ENCODE results near the gene GNAI3. TPM values are rescaled to one million over a fixed set of nuclear protein-coding genes. Genes with fewer than 3 reads are reported as not detected.

GNAI3 gene
- total RNA-seq, 4 donors from 2014 or later: 2.3 to 20.0 (median 5.8) TPM

- Histone ChIP-seq H3K4me1 (no peaks in the 10 kb centered on the region), H3K4me3 (no peak overlapping the region), H3K27ac (no peak overlapping the region), H3K27me3 (no peaks in the 10 kb centered on the region), H3K9me3 (no peaks in the 10 kb centered on the region), H3K36me3 (no peaks in the 10 kb centered on the region)
- DNase-seq: no peak
- intact Hi-C loops (cut with DNase I; ENCODE audit: low total_unique reads): loop anchor here (10.0 kb wide), 1 partner anchor 91 kb away; no protein-coding TSS in a partner anchor
- no peak for TF ChIP-seq POLR2A (IDR thresholded peaks at IDR 0.05)
- TF ChIP-seq, protein P1, sequence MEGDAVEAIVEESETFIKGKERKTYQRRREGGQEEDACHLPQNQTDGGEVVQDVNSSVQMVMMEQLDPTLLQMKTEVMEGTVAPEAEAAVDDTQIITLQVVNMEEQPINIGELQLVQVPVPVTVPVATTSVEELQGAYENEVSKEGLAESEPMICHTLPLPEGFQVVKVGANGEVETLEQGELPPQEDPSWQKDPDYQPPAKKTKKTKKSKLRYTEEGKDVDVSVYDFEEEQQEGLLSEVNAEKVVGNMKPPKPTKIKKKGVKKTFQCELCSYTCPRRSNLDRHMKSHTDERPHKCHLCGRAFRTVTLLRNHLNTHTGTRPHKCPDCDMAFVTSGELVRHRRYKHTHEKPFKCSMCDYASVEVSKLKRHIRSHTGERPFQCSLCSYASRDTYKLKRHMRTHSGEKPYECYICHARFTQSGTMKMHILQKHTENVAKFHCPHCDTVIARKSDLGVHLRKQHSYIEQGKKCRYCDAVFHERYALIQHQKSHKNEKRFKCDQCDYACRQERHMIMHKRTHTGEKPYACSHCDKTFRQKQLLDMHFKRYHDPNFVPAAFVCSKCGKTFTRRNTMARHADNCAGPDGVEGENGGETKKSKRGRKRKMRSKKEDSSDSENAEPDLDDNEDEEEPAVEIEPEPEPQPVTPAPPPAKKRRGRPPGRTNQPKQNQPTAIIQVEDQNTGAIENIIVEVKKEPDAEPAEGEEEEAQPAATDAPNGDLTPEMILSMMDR (IDR thresholded peaks at IDR 0.05): no peak
Observed at GRCh38 chr1:109543283-109543987, 5.0 kb upstream of the GNAI3 start.

GRCh38 chr1:109543988-109544735, 4.3 kb upstream of the GNAI3 start:
- H3K27me3 ChIP-seq: no peaks in the 10 kb centered on the region
- H3K4me3 ChIP-seq: no peak overlapping the region
- no peaks in the 10 kb centered on the region for H3K36me3 ChIP-seq
- TF ChIP-seq, protein P1 (IDR thresholded peaks at IDR 0.05): no peak
- no peak for TF ChIP-seq POLR2A (IDR thresholded peaks at IDR 0.05)
- no peaks in the 10 kb centered on the region for H3K4me1 ChIP-seq
- no peak overlapping the region for H3K27ac ChIP-seq
- intact Hi-C loops (cut with DNase I; ENCODE audit: low total_unique reads): loop anchor here (10.0 kb wide), 1 partner anchor 91 kb away; no protein-coding TSS in a partner anchor
- no peaks in the 10 kb centered on the region for H3K9me3 ChIP-seq
- DNase-seq: no peak

DNA sequence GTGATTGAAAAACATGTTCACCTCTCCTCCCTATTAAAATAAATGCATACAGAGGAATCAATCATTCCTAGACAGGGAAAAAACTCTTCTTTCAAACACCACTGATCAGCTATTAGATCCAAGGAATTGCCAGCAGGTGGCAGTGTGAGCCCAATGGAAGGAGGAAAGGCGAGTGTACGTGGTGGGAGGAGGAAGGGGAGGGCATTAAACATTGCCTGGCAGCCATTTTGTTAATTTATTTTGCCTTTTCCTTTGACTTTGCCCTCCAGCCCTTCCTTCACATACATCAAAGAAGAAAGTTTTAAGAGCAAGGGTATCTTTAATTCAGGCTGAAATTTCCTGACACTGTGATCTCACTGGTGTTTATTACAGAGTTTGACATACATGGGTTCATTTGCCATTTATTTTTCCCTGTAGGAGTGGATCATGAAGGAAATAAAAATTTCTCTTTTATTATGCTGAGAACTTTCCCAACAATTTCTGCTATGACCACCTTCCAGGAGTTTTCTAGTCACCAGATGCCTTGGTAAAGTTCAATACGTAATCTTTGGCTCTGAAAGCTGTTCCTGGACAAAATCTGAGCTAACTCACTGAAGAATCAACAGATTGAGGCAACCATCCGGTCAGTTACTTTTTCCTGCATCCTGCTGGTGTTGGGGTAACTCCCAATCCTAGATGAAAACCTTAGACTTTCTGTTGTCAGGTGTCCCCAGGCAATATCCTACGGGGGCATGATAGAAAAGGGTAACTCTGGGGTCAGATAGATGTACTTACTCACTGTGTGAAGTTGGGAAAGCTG, 1.9 kb upstream of the GNAI3 start:
- no peak for TF ChIP-seq POLR2A (IDR thresholded peaks at IDR 0.05)
- TF ChIP-seq, protein P1 (IDR thresholded peaks at IDR 0.05): peak; percentile 86 to 98 (median 93)
- DNase-seq: peak; percentile 85 to 92
- peak overlapping the region in 1 of 2 donors; percentile 80 for H3K4me3 ChIP-seq
- peak overlapping the region; percentile 95 to 97 for H3K27ac ChIP-seq
- H3K9me3 ChIP-seq: no peaks in the 10 kb centered on the region
- intact Hi-C loops (cut with DNase I; ENCODE audit: low total_unique reads): loop anchor here (5.0 to 10.0 kb wide), 2 partner anchors 88 to 231 kb away; no protein-coding TSS in a partner anchor
- H3K27me3 ChIP-seq: no peaks in the 10 kb centered on the region
- no peaks in the 10 kb centered on the region for H3K36me3 ChIP-seq
- peaks cover 0 to 8% of the 10 kb centered on the region in 2 donors for H3K4me1 ChIP-seq

GRCh38 chr1:109547463-109548320, 723 bp upstream of the GNAI3 start:
- DNase-seq: peak in 1 of 2 donors; percentile 43

More at GRCh38 chr1:109547463-109548320, 723 bp upstream of the GNAI3 start:
- Histone ChIP-seq H3K4me3 (peak overlapping the region; percentile 80 to 92), H3K4me1 (peaks cover 0 to 9% of the 10 kb centered on the region in 2 donors), H3K27me3 (no peaks in the 10 kb centered on the region), H3K9me3 (no peaks in the 10 kb centered on the region), H3K27ac (peak overlapping the region; percentile 95 to 97), H3K36me3 (no peaks in the 10 kb centered on the region)
- TF ChIP-seq POLR2A (IDR thresholded peaks at IDR 0.05): no peak
- TF ChIP-seq, protein P1 (IDR thresholded peaks at IDR 0.05): no peak
- intact Hi-C loops (cut with DNase I; ENCODE audit: low total_unique reads): loop anchor here (5.0 to 10.0 kb wide), 2 partner anchors 87 to 230 kb away; no protein-coding TSS in a partner anchor
